SU-DHL-6 (cell line): ENCODE measurements around the gene TRIM17.
"Not testable (repeated sequence)": the region's sequence is repeated elsewhere in the genome, so short reads cannot be mapped to it uniquely, and the experiment has no call there.

Source experiments
- H2AFZ ChIP-seq: fragments of 200-600 bp; sonication (generic); 2 replicates; pipeline ENCODE4 v1.6.1; 2014; ENCODE audit warnings: low read depth, mild to moderate bottlenecking, moderate library complexity, mixed read lengths, antibody characterized with exemption, low read length; ENCODE audit not compliant: severe bottlenecking
- H3F3A ChIP-seq: fragments of 200-600 bp; shearing (Covaris generic); 2 replicates; pipeline ENCODE4 v1.6.0; 2016; ENCODE audit warnings: antibody characterized with exemption, mild to moderate bottlenecking; ENCODE audit not compliant: insufficient read depth
- H3K27ac ChIP-seq: fragments of 200-600 bp; sonication (generic); 2 replicates; pipeline ENCODE4 v1.5.1; 2016; ENCODE audit warnings: low read depth, mild to moderate bottlenecking, low read length, moderate library complexity, mixed read lengths
- H3K27me3 ChIP-seq: fragments of 200-600 bp; sonication (generic), shearing (Covaris generic); 2 replicates; pipeline ENCODE4 v1.6.0; 2014; ENCODE audit warnings: mild to moderate bottlenecking, low read length
- H3K36me3 ChIP-seq: fragments of 200-600 bp; sonication (generic); 2 replicates; pipeline ENCODE4 v1.6.1; 2014; ENCODE audit warnings: mild to moderate bottlenecking, low read length, mixed read lengths
- H3K4me2 ChIP-seq: fragments of 300-600, 200-600 bp; shearing (Covaris generic), sonication (generic); 2 replicates; pipeline ENCODE4 v1.6.0; 2014; ENCODE audit warnings: low read length, low read depth, mild to moderate bottlenecking; ENCODE audit not compliant: poor library complexity, severe bottlenecking
- H3K4me3 ChIP-seq: fragments of 200-600 bp; sonication (generic); 2 replicates; pipeline ENCODE4 v1.5.1; 2014; ENCODE audit warnings: antibody characterized with exemption, low read length, mild to moderate bottlenecking, mixed read lengths; ENCODE audit not compliant: insufficient read depth, poor library complexity, severe bottlenecking
- H3K79me2 ChIP-seq: fragments of 200-600 bp; sonication (generic); 2 replicates; pipeline ENCODE4 v1.6.1; 2014; ENCODE audit warnings: mild to moderate bottlenecking, low read length, moderate library complexity; ENCODE audit not compliant: insufficient read depth
- H3K9ac ChIP-seq: fragments of 200-600 bp; sonication (generic); 2 replicates; pipeline ENCODE4 v1.7.0; 2014; ENCODE audit warnings: mild to moderate bottlenecking, low read length
- H3K9me2 ChIP-seq: fragments of 200-600 bp; sonication (generic); replicated peaks from 2 replicates; pipeline ENCODE4 v1.6.1; 2014; ENCODE audit warnings: low read length; ENCODE audit not compliant: insufficient read depth
- H3K9me3 ChIP-seq: fragments of 200-600 bp; sonication (generic); 2 replicates; pipeline ENCODE4 v1.6.1; 2014; ENCODE audit warnings: low read length, mixed read lengths; ENCODE audit not compliant: insufficient read depth
- H4K20me1 ChIP-seq: fragments of 200-600 bp; sonication (generic); 2 replicates; pipeline ENCODE4 v1.6.1; 2014; ENCODE audit warnings: low read depth, mild to moderate bottlenecking, antibody characterized with exemption, low read length, moderate library complexity, mixed read lengths
- EZH2phosphoT487 ChIP-seq: fragments of 200-600 bp; sonication (generic), shearing (Covaris generic); conservative IDR thresholded peaks from 2 replicates; pipeline ENCODE4 v1.6.1; 2018; ENCODE audit warnings: mild to moderate bottlenecking, antibody characterized with exemption, low read length, moderate library complexity, mixed read lengths
- TF ChIP-seq, protein P1 (sequence below): fragments of 200-600 bp; sonication (generic); IDR thresholded peaks from one replicate; pipeline ENCODE4 v1.5.1; 2017; ENCODE audit warnings: antibody characterized with exemption, mild to moderate bottlenecking, low read length, moderate library complexity; ENCODE audit not compliant: insufficient read depth, poor library complexity, severe bottlenecking

TRIM17 gene

GRCh38 chr1:228438266-228438665, 21.6 kb upstream of the TRIM17 start:
- Histone ChIP-seq H3K79me2 (no peaks in the 10 kb centered on the region), H3K4me3 (no peak overlapping the region), H3K9ac (no peak overlapping the region), H4K20me1 (no peaks in the 10 kb centered on the region), H3K4me2 (no peak overlapping the region), H3K27ac (no peak overlapping the region), H3K9me3 (no peaks in the 10 kb centered on the region), H3K36me3 (no peaks in the 10 kb centered on the region), H3F3A (no peaks in the 10 kb centered on the region), H3K27me3 (no peaks in the 10 kb centered on the region), H2AFZ (no peak overlapping the region), H3K9me2 (no peaks in the 10 kb centered on the region)
- no peak for TF ChIP-seq EZH2phosphoT487
- TF ChIP-seq, protein P1, sequence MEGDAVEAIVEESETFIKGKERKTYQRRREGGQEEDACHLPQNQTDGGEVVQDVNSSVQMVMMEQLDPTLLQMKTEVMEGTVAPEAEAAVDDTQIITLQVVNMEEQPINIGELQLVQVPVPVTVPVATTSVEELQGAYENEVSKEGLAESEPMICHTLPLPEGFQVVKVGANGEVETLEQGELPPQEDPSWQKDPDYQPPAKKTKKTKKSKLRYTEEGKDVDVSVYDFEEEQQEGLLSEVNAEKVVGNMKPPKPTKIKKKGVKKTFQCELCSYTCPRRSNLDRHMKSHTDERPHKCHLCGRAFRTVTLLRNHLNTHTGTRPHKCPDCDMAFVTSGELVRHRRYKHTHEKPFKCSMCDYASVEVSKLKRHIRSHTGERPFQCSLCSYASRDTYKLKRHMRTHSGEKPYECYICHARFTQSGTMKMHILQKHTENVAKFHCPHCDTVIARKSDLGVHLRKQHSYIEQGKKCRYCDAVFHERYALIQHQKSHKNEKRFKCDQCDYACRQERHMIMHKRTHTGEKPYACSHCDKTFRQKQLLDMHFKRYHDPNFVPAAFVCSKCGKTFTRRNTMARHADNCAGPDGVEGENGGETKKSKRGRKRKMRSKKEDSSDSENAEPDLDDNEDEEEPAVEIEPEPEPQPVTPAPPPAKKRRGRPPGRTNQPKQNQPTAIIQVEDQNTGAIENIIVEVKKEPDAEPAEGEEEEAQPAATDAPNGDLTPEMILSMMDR: no peak

- Histone ChIP-seq H3K9me3 (no peaks in the 10 kb centered on the region), H3K27ac (no peak overlapping the region), H3K27me3 (no peaks in the 10 kb centered on the region), H3K9me2 (no peaks in the 10 kb centered on the region), H3K36me3 (no peaks in the 10 kb centered on the region), H3K4me2 (no peak overlapping the region), H3K4me3 (no peak overlapping the region), H3K79me2 (no peaks in the 10 kb centered on the region), H2AFZ (no peak overlapping the region), H3F3A (no peaks in the 10 kb centered on the region), H3K9ac (no peak overlapping the region), H4K20me1 (no peaks in the 10 kb centered on the region)
- TF ChIP-seq, protein P1: no peak
- no peak for TF ChIP-seq EZH2phosphoT487
Measured at GRCh38 chr1:228437424-228437962, 20.8 kb upstream of the TRIM17 start.

GRCh38 chr1:228434689-228435088, 18.0 kb upstream of the TRIM17 start:
- no peaks in the 10 kb centered on the region for H3K9me2 ChIP-seq
- no peaks in the 10 kb centered on the region for H3K36me3 ChIP-seq
- H3K4me3 ChIP-seq: no peak overlapping the region
- H3K27me3 ChIP-seq: no peaks in the 10 kb centered on the region
- no peaks in the 10 kb centered on the region for H4K20me1 ChIP-seq
- H3K9ac ChIP-seq: no peak overlapping the region
- H3F3A ChIP-seq: no peaks in the 10 kb centered on the region
- no peak for TF ChIP-seq EZH2phosphoT487
- TF ChIP-seq, protein P1: no peak
- no peak overlapping the region for H3K4me2 ChIP-seq
- H2AFZ ChIP-seq: no peak overlapping the region
- H3K9me3 ChIP-seq: no peaks in the 10 kb centered on the region
- H3K79me2 ChIP-seq: no peaks in the 10 kb centered on the region
- no peak overlapping the region for H3K27ac ChIP-seq

DNA sequence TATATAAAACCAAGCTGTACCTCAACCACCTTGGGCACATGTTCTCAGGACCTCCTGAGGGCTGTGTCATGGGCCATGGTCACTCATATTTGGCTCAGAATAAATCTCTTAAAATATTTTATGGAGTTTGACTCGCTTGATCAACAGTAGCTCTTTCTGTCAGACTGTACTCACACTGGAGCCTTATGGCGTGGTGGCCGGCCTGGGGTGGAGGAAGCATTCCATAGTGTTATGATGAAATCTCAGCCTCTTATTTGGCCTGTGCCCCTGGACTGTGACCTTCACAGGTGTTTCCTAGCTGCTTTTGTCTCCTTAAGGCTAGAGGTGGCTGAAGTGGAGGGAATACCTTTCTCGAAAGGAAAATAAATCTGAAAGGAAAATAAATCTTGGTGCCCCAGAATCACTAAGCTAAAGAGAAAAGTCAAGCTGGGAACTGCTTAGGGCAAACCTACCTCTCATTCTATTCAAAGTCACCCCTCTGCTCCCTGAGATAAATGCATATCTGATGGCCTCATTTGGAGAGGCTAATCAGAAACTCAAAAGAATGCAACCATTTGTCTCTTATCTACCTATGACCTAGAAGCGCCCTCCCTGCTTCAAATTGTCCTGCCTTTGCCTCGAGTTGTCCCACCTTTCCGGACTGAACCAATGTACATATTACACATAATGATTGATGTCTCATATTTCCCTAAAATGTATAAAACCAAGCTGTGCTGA, 16.8 kb upstream of the TRIM17 start:
- H3K79me2 ChIP-seq, H3F3A ChIP-seq, H4K20me1 ChIP-seq, H3K4me3 ChIP-seq, H3K9ac ChIP-seq, H3K27ac ChIP-seq, H3K9me3 ChIP-seq, H3K4me2 ChIP-seq, H3K27me3 ChIP-seq, H3K36me3 ChIP-seq, H2AFZ ChIP-seq, H3K9me2 ChIP-seq: not testable (repeated sequence)
